Keratinocyte (primary cell): ENCODE data around the gene ITIH3.

Experiments
- CTCF ChIP-seq, 3 experiments: IDR thresholded peaks in 1 of 3; conservative IDR thresholded peaks in 1 of 3; optimal IDR thresholded peaks in 1 of 3; 2 replicates in 2 of 3; 3 replicates in 1 of 3; pipeline versions ENCODE3 to v1.5.1; 2011; ENCODE audit warnings: low read length in 3 of 3, mild to moderate bottlenecking in 3 of 3, moderate library complexity in 2 of 3, control low read depth in 1 of 3, inconsistent platforms in 1 of 3; ENCODE audit not compliant: insufficient read depth in 2 of 3; ENCODE audit errors: extremely low read depth in 1 of 3
- EZH2 ChIP-seq: IDR thresholded peaks from one replicate; pipeline ENCODE4 v1.6.1; 2012; ENCODE audit warnings: inconsistent platforms, mild to moderate bottlenecking, low read length, moderate library complexity

- TF ChIP-seq CTCF (optimal IDR thresholded peaks at IDR 0.05 in 1 of 3, IDR thresholded peaks at IDR 0.05 in 1 of 3, conservative IDR thresholded peaks at IDR 0.05 in 1 of 3; ENCODE audit: extremely low read depth in 1 of 3, insufficient read depth in 2 of 3, low read length in 3 of 3) (no peak), EZH2 (no peak)
Observed at GRCh38 chr3:52792961-52793695, 1.5 kb upstream of the ITIH3 start.
